Rectal smooth muscle tissue (tissue), 1 donor: ENCODE measurements around the gene ANKRD44.
"Not testable (repeated sequence)": the region's sequence is repeated elsewhere in the genome, so short reads cannot be mapped to it uniquely, and the experiment has no call there.

ENCODE experiments used
- H3K27ac ChIP-seq: one replicate; pipeline ENCODE4 v1.7.0; 2013; ENCODE audit warnings: low read depth, low read length, inconsistent platforms
- H3K27me3 ChIP-seq: one replicate; pipeline ENCODE4 v1.7.0; 2013; ENCODE audit warnings: low read length; ENCODE audit not compliant: control insufficient read depth, insufficient read depth
- H3K36me3 ChIP-seq: one replicate; pipeline ENCODE4 v1.7.0; 2013; ENCODE audit warnings: low read length; ENCODE audit not compliant: control insufficient read depth, insufficient read depth
- H3K4me1 ChIP-seq: one replicate; pipeline ENCODE4 v1.7.0; 2013; ENCODE audit warnings: low read length; ENCODE audit not compliant: control insufficient read depth, insufficient read depth
- H3K4me3 ChIP-seq: one replicate; pipeline ENCODE4 v1.7.0; 2013; ENCODE audit warnings: low read length
- H3K9ac ChIP-seq: one replicate; pipeline ENCODE4 v1.7.0; 2013; ENCODE audit warnings: low read length

The ANKRD44 gene

GRCh38 chr2:197035002-197035401 lies 275.6 kb downstream of the ANKRD44 start:
- Histone ChIP-seq H3K9ac (no peak overlapping the region), H3K36me3 (no peaks in the 10 kb centered on the region), H3K27ac (no peak overlapping the region), H3K4me3 (no peak overlapping the region), H3K4me1 (no peaks in the 10 kb centered on the region), H3K27me3 (no peaks in the 10 kb centered on the region)

GRCh38 chr2:197034292-197034691 lies 276.3 kb downstream of the ANKRD44 start:
- H3K36me3 ChIP-seq: no peaks in the 10 kb centered on the region
- H3K27me3 ChIP-seq: no peaks in the 10 kb centered on the region
- no peak overlapping the region for H3K4me3 ChIP-seq
- no peaks in the 10 kb centered on the region for H3K4me1 ChIP-seq
- H3K27ac ChIP-seq: no peak overlapping the region
- H3K9ac ChIP-seq: no peak overlapping the region

GRCh38 chr2:197033222-197033621 lies 277.4 kb downstream of the ANKRD44 start:
- Histone ChIP-seq H3K9ac (no peak overlapping the region), H3K36me3 (no peaks in the 10 kb centered on the region), H3K4me1 (no peaks in the 10 kb centered on the region), H3K27me3 (no peaks in the 10 kb centered on the region), H3K27ac (no peak overlapping the region), H3K4me3 (no peak overlapping the region)

DNA sequence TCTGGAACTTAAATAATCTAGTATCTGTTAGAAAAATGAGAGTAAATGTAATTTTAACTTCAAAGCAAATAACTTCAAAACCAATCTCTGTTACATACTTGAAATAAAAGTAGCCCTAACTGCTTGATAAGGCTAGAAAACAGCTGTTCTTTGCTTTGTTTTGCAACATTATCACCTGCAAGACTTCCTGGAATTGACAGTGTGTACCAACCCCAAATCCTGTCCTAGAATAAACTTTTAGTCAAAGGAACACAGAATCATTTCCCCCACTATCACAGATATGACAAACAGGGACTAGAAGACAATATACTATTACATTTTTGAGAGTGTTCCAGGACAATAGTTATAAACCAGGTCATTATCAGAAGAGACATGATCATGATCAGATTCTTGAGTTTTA lies 278.8 kb downstream of the ANKRD44 start:
- Histone ChIP-seq H3K36me3 (no peaks in the 10 kb centered on the region), H3K27me3 (no peaks in the 10 kb centered on the region), H3K9ac (no peak overlapping the region), H3K4me3 (no peak overlapping the region), H3K4me1 (no peaks in the 10 kb centered on the region), H3K27ac (no peak overlapping the region)

- H3K36me3 ChIP-seq: no peaks in the 10 kb centered on the region
- H3K27me3 ChIP-seq: no peaks in the 10 kb centered on the region
- no peak overlapping the region for H3K27ac ChIP-seq
- no peaks in the 10 kb centered on the region for H3K4me1 ChIP-seq
- H3K9ac ChIP-seq: no peak overlapping the region
- no peak overlapping the region for H3K4me3 ChIP-seq
Observed at GRCh38 chr2:197030090-197030489, 280.5 kb downstream of the ANKRD44 start.

GRCh38 chr2:197028633-197029032 lies 281.9 kb downstream of the ANKRD44 start:
- Histone ChIP-seq H3K27ac (no peak overlapping the region), H3K9ac (no peak overlapping the region), H3K36me3 (no peaks in the 10 kb centered on the region), H3K27me3 (no peaks in the 10 kb centered on the region), H3K4me3 (no peak overlapping the region), H3K4me1 (no peaks in the 10 kb centered on the region)

DNA sequence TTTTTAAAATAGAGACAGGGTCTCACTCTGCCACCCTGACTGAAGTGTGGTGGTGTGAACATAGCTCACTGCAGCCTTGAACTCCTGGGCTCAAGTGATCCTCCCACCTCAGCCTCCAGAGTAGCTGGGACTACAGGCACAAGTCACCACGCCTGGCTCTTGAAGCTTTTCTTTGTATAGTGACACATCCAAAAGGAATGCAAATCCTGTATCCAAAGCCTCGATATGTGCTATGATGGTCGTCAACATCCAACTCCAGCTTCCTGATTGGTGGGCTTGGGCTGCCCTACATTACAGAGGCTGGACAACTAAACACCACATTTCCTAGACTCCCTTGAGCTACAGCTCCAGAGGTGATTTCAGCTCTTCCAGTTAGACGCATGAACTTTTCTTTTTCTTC lies 282.4 kb downstream of the ANKRD44 start:
- Histone ChIP-seq H3K9ac (no peak overlapping the region), H3K27me3 (no peaks in the 10 kb centered on the region), H3K36me3 (no peaks in the 10 kb centered on the region), H3K27ac (no peak overlapping the region), H3K4me3 (no peak overlapping the region), H3K4me1 (no peaks in the 10 kb centered on the region)

GRCh38 chr2:197024206-197024605 lies 286.4 kb downstream of the ANKRD44 start:
- no peak overlapping the region for H3K4me3 ChIP-seq
- no peaks in the 10 kb centered on the region for H3K27me3 ChIP-seq
- no peak overlapping the region for H3K27ac ChIP-seq
- H3K4me1 ChIP-seq: no peaks in the 10 kb centered on the region
- H3K36me3 ChIP-seq: no peaks in the 10 kb centered on the region
- H3K9ac ChIP-seq: no peak overlapping the region

- H3K4me3 ChIP-seq, H3K9ac ChIP-seq, H3K36me3 ChIP-seq, H3K27me3 ChIP-seq, H3K27ac ChIP-seq, H3K4me1 ChIP-seq: not testable (repeated sequence)
Observed at GRCh38 chr2:197020921-197021320, 289.7 kb downstream of the ANKRD44 start.

- Histone ChIP-seq H3K4me3 (no peak overlapping the region), H3K9ac (no peak overlapping the region), H3K4me1 (no peaks in the 10 kb centered on the region), H3K27ac (no peak overlapping the region), H3K27me3 (no peaks in the 10 kb centered on the region), H3K36me3 (no peaks in the 10 kb centered on the region)
Observed at GRCh38 chr2:197013098-197013497, 297.5 kb downstream of the ANKRD44 start.

GRCh38 chr2:197011801-197012641 lies 298.6 kb downstream of the ANKRD44 start:
- Histone ChIP-seq H3K27me3 (no peaks in the 10 kb centered on the region), H3K9ac (no peak overlapping the region), H3K4me1 (no peaks in the 10 kb centered on the region), H3K4me3 (no peak overlapping the region), H3K27ac (no peak overlapping the region), H3K36me3 (no peaks in the 10 kb centered on the region)

GRCh38 chr2:197011021-197011417 lies 299.6 kb downstream of the ANKRD44 start:
- H3K27me3 ChIP-seq: no peaks in the 10 kb centered on the region
- no peaks in the 10 kb centered on the region for H3K36me3 ChIP-seq
- H3K9ac ChIP-seq: no peak overlapping the region
- no peaks in the 10 kb centered on the region for H3K4me1 ChIP-seq
- no peak overlapping the region for H3K4me3 ChIP-seq
- H3K27ac ChIP-seq: no peak overlapping the region
